Measurements from ENCODE around the gene CALY.

Gene CALY

GRCh38 chr10:133274751-133275683 is 61.7 kb downstream of the CALY start:
- DNase-seq, result no peak

Data from amygdala (tissue), 56 donors.